ENCODE results near the gene SDR42E1.
"Not testable (repeated sequence)": the region's sequence is repeated elsewhere in the genome, so short reads cannot be mapped to it uniquely, and the experiment has no call there.

SDR42E1 gene

DNA sequence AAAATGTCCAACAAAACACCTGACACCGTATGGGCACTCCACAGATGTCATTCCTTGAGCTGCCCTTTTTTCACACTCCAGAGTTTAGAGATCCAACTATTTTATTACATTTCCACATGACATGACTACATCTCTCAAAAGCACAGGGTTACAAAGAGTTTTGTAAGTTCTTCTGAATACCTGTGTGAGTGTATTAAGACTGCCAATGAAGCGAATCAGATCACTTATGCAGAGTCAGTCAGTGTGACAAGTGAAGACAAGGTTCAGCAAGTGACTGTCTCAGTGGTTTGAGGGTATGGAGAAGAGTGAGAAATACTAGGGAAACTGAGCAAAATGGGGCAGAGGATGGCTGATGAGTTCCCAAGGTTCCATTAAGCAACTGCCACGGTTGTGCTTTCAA lies 8.4 kb downstream of the SDR42E1 start:
- peaks cover 27% of the 10 kb centered on the region for H3K36me3 Mint-ChIP-seq

DNA sequence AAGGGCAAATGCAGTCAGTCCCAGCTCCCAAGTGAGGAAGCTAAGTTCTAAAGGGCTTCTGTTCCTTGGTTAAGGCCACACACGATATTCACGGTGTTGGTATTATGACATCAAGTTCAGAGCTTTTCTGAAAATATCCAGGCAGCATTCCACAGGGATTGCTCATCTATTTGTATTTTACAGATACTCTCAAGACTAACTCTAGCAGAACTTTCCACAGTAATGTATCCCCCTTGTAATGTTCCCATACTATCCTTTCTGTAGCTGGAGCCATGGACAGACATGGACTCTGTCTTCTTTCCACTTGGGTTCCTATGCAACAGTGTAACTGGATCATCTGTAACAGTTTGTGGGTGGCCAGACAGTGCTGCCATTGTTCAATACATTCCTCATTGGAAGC lies 13.5 kb downstream of the SDR42E1 start:
- Mint-ChIP-seq H3K4me3 (no peak overlapping the region), H3K27ac (no peak overlapping the region), H3K36me3 (peaks cover 23% of the 10 kb centered on the region), H3K27me3 (no peaks in the 10 kb centered on the region), H3K4me1 (ENCODE audit: low read depth) (no peaks in the 10 kb centered on the region), H3K9me3 (ENCODE audit: low read depth) (no peaks in the 10 kb centered on the region)

More for the DNA sequence above, 8.4 kb downstream of the SDR42E1 start:
- no peaks in the 10 kb centered on the region for H3K27me3 Mint-ChIP-seq
- H3K4me1 Mint-ChIP-seq (ENCODE audit: low read depth): peaks cover 2% of the 10 kb centered on the region
- H3K27ac Mint-ChIP-seq: no peak overlapping the region
- no peak overlapping the region for H3K4me3 Mint-ChIP-seq
- no peaks in the 10 kb centered on the region for H3K9me3 Mint-ChIP-seq (ENCODE audit: low read depth)

DNA sequence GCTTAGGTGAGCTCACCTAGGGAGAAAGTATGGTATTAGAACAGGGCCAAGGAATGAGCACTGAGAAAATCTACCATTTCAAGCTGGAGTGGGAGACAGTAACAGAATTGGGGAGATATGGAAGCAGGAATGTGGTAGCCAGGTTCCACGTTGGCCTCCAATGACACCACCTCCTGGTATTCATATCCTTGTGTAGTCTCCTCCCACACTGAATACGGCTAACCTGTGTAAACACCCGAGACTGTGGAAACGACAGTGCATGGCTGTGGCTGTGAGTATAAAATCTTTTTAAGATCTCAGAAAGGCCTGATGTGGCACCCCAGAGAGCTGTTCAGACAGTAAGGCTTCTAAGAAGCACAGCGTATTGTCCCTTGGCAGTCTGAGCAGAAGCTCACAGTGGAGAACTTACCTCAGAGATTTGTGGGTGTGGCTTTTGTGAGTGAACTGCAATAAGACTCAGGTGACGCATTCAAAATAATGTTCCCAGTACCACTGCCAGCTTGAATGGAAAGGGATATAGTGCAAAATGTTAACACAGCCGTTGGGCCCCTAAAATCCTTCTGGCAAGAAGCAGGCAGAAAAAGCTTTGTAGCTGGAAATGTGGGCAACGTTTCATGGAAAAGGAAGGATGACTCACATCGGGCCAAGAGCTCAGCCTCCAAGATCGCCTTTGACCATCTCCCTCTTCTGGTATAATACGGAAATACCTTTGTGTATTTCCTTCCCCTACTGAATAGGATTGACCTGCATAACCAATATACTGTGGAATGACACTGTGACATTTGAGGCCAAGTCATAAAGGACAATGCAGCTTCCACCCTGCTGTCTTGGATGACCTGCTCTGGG lies 14.4 kb downstream of the SDR42E1 start:
- H3K4me3 Mint-ChIP-seq: no peak overlapping the region
- no peaks in the 10 kb centered on the region for H3K4me1 Mint-ChIP-seq (ENCODE audit: low read depth)
- H3K27me3 Mint-ChIP-seq: no peaks in the 10 kb centered on the region
- peaks cover 21% of the 10 kb centered on the region for H3K36me3 Mint-ChIP-seq
- H3K27ac Mint-ChIP-seq: no peak overlapping the region
- H3K9me3 Mint-ChIP-seq (ENCODE audit: low read depth): no peaks in the 10 kb centered on the region

DNA sequence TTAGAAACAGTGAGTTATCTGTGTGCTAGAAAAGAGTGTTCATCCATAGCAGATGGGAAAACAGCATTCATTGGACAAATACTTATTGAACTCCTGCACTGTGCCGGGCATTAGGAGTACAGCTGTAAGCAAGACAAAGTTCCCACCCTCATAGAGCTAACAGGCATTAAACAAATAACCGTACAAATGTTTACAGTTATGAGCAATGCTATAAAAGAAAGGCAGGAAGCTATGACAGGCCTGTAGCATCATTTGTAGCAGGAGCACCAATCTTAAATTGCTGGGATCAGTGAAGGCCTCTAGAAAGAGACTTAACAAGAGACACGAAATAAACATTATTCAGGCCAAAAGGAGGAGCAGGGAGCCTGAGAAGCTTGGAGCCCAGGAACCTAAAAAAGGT lies 15.6 kb downstream of the SDR42E1 start:
- Mint-ChIP-seq H3K36me3 (peaks cover 17% of the 10 kb centered on the region), H3K4me1 (ENCODE audit: low read depth) (no peaks in the 10 kb centered on the region), H3K9me3 (ENCODE audit: low read depth) (no peaks in the 10 kb centered on the region), H3K4me3 (no peak overlapping the region), H3K27ac (no peak overlapping the region), H3K27me3 (no peaks in the 10 kb centered on the region)

DNA sequence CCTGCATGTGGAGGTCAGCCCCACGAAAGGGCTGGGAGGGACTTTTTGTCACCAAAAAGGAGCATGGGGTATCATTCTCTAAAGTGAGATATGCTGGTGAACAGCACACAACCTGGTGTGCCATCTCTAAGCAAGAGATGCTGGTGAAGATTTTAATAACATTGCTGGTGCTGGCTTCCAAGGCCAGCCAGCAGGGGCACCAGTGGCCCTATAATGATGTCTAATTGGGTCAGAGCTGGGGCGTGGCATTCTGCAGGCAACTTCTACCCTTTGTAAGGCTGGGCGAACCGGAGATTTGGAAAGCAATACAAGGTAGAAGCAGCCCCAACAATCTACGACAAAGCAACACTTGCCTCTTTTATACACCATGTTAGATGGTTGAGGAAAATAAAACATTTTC lies 16.8 kb downstream of the SDR42E1 start:
- Mint-ChIP-seq H3K4me3 (no peak overlapping the region), H3K27me3 (no peaks in the 10 kb centered on the region), H3K9me3 (ENCODE audit: low read depth) (no peaks in the 10 kb centered on the region), H3K4me1 (ENCODE audit: low read depth) (no peaks in the 10 kb centered on the region), H3K36me3 (peaks cover 16% of the 10 kb centered on the region), H3K27ac (no peak overlapping the region)

DNA sequence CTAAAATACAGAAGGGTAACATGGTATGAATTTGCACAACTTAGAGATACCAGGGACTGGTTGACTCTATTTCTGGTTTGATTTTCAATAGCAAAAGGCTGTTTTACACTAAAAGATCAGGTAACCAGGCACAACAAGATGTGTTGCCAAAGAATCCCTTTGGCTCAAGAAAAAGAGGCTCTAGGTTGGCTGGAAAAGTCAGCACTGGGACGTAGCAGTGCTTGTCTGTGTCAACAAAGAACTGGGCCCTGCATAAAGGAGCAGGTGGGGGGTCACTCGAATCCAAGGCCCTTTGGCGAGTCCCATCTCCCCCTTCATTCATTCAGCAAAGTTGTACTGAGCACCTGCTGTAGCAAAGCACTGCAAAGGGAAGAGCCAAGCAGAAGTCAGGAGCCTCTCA lies 18.4 kb downstream of the SDR42E1 start:
- Mint-ChIP-seq H3K36me3 (peaks cover 8% of the 10 kb centered on the region), H3K9me3 (ENCODE audit: low read depth) (no peaks in the 10 kb centered on the region), H3K4me1 (ENCODE audit: low read depth) (no peaks in the 10 kb centered on the region), H3K27me3 (no peaks in the 10 kb centered on the region), H3K4me3 (no peak overlapping the region), H3K27ac (no peak overlapping the region)

DNA sequence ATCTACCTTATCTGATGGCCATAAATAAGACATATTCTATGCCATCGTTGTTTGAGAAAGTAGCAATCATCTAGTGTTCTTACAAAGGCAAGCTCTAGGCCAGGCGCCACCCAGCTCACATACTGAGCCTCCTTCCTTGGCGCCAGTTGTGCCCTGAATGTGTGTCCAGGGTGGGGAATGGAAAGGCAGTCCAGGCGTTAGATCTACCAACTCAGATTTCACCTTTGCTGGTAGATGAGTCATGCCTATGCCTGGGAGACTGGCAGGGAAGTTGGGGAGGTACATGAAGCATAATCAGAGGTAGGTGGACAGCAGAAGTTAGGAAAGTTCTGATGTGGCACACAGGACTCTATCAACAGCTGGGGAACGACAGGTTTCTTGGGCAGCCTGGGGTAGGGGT lies 23.6 kb downstream of the SDR42E1 start:
- Mint-ChIP-seq H3K4me3 (no peak overlapping the region), H3K9me3 (ENCODE audit: low read depth) (no peaks in the 10 kb centered on the region), H3K27ac (no peak overlapping the region), H3K27me3 (peaks cover 3% of the 10 kb centered on the region), H3K4me1 (ENCODE audit: low read depth) (no peaks in the 10 kb centered on the region), H3K36me3 (no peaks in the 10 kb centered on the region)

DNA sequence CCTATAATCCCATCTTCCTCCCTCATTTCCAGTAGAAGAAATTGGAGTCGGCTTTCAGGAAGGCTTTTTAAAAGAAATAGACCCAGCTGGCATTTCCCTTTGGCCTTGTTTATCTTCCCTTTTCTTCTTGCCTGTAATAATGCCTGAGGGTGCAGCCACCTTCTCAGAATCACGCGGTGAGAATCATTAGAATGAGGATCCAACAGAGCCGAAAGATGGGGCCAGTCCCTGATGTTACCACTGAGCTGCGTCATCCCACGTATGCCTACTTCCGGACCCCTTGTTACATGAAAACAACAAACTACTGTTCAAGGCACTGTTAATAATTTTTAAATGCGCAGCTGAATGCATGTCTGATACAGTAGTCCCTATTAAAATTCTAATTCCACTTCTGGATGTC lies 24.1 kb downstream of the SDR42E1 start:
- H3K4me1 Mint-ChIP-seq (ENCODE audit: low read depth): no peaks in the 10 kb centered on the region
- no peak overlapping the region for H3K27ac Mint-ChIP-seq
- peaks cover 3% of the 10 kb centered on the region for H3K27me3 Mint-ChIP-seq
- no peak overlapping the region for H3K4me3 Mint-ChIP-seq
- no peaks in the 10 kb centered on the region for H3K9me3 Mint-ChIP-seq (ENCODE audit: low read depth)
- no peaks in the 10 kb centered on the region for H3K36me3 Mint-ChIP-seq

DNA sequence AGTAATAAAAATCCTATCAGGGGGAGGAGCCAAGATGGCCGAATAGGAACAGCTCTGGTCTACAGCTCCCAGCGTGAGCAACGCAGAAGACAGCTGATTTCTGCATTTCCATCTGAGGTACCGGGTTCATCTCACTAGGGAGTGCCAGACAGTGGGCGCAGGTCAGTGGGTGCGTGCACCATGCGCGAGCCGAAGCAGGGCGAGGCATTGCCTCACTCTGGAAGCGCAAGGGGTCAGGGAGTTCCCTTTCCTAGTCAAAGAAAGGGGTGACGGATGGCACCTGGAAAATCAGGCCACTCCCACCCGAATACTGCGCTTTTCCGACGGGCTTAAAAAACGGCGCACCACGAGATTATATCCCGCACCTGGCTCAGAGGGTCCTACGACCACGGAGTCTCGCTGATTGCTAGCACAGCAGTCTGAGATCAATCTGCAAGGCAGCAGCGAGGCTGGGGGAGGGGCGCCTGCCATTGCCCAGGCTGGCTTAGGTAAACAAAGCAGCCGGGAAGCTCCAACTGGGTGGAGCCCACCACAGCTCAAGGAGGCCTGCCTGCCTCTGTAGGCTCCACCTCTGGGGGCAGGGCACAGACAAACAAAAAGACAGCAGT lies 33.8 kb downstream of the SDR42E1 start:
- H3K36me3 Mint-ChIP-seq; H3K27ac Mint-ChIP-seq; H3K4me3 Mint-ChIP-seq; H3K4me1 Mint-ChIP-seq (ENCODE audit: low read depth); H3K27me3 Mint-ChIP-seq; H3K9me3 Mint-ChIP-seq (ENCODE audit: low read depth): not testable (repeated sequence)

DNA sequence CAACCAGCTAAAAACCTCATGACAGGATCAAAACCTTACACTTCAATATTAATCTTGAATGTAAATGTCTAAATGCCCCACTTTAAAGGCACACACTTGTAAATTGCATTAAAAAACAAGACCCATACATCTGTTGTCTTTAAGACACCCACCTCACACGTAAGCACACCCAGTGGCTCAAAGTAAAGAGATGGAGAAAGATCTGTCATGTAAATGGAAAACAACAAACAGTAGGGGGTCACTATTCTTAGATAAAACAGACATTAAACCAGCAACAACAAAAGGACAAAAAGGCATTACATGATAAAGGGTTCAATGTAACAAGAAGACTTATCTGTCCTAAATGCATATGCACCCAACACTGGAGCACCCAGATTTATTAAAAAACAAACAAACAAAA lies 35.6 kb downstream of the SDR42E1 start:
- Mint-ChIP-seq H3K27me3 (peaks cover 2% of the 10 kb centered on the region), H3K4me1 (ENCODE audit: low read depth) (no peaks in the 10 kb centered on the region), H3K9me3 (ENCODE audit: low read depth) (peaks cover 13% of the 10 kb centered on the region), H3K27ac (no peak overlapping the region), H3K4me3 (no peak overlapping the region), H3K36me3 (peaks cover 12% of the 10 kb centered on the region)

DNA sequence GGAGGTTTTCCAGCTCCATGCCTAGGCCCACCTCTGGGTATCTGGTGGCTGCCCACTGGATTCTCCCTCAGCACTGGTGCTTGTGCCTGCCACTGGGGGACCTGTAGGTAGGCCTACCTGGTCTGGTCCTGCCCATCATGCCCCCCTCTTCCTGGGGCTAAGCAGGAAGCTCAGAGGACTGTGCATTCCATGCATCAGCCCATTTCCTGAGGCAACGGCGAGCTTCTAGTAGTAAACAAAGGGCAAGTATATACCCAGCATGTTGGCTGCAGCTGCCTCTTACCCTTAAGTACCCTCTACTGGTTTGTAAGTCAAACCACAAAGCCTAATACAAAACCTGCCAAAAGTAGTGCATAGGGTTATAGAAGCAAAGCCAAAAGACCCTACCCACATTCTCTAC lies 37.5 kb downstream of the SDR42E1 start:
- Mint-ChIP-seq H3K9me3 (ENCODE audit: low read depth) (peaks cover 13% of the 10 kb centered on the region), H3K36me3 (peaks cover 12% of the 10 kb centered on the region)

DNA sequence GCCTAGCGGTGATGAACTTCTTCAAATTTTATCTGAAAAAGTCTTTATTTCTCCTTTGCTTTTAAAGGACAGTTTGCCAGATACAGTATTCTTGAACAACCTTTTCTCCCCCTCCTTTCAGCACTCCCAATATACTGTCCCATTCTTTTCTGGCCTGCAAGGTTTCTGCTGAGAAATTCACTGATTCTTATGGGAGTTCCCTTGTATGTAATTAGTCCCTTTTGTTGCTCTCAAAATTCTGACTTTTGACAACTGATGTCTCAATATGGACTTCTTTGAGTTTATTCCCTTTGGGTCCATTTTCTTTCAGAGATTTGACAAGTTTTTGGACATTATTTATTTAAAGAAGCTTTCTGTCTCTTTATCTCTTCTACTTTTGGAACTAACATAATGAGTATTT lies 39.4 kb downstream of the SDR42E1 start:
- Mint-ChIP-seq H3K36me3 (peaks cover 9% of the 10 kb centered on the region), H3K9me3 (ENCODE audit: low read depth) (peaks cover 13% of the 10 kb centered on the region), H3K4me3 (no peak overlapping the region), H3K27ac (no peak overlapping the region), H3K4me1 (ENCODE audit: low read depth) (no peaks in the 10 kb centered on the region), H3K27me3 (peaks cover 2% of the 10 kb centered on the region)

More for the DNA sequence above, 37.5 kb downstream of the SDR42E1 start:
- no peak overlapping the region for H3K4me3 Mint-ChIP-seq
- no peak overlapping the region for H3K27ac Mint-ChIP-seq
- H3K27me3 Mint-ChIP-seq: peaks cover 2% of the 10 kb centered on the region
- H3K4me1 Mint-ChIP-seq (ENCODE audit: low read depth): no peaks in the 10 kb centered on the region

DNA sequence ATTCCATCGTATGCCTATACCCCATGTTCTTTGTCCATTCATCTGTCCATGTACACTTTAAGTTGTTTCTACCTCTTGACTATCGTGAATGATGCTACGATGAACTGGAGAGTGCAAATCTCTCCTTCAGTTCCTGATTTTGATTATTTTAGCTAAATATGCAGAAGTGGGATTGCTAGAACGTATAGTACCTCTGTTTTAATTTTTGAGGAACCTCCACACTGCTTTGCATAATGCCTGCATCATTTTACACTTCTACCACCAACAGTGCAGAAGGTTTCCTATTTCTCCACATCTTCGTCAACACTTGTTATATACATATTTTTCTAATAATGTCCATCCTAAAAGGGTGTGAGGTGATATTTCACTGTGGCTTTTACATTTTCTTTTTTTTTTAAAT lies 43.9 kb downstream of the SDR42E1 start:
- Mint-ChIP-seq H3K36me3 (peaks cover 7% of the 10 kb centered on the region), H3K4me3 (no peak overlapping the region), H3K9me3 (ENCODE audit: low read depth) (peaks cover 9% of the 10 kb centered on the region), H3K27me3 (peaks cover 5% of the 10 kb centered on the region), H3K4me1 (ENCODE audit: low read depth) (no peaks in the 10 kb centered on the region), H3K27ac (no peak overlapping the region)

DNA sequence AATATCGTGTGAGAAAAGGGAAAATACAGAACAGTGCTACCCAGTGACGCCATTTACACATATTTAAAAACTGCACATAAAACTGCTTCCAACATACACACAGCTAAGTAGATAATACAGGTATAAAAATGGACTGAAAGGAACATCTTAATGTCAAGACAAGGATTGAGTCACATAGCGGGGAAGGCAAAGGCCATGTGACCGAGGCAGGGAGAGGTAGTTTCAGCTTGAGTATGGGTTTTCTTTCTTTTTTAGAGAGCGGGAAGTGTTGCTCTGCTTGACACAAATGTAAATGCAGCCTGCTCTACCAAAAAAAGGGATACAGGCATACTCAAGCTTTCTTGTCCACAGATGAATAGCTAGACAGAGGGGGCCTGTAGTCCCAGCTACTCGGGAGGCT lies 46.5 kb downstream of the SDR42E1 start:
- Mint-ChIP-seq H3K4me1 (ENCODE audit: low read depth) (no peaks in the 10 kb centered on the region), H3K27ac (no peak overlapping the region), H3K4me3 (no peak overlapping the region), H3K9me3 (ENCODE audit: low read depth) (no peaks in the 10 kb centered on the region), H3K36me3 (no peaks in the 10 kb centered on the region), H3K27me3 (peaks cover 5% of the 10 kb centered on the region)

DNA sequence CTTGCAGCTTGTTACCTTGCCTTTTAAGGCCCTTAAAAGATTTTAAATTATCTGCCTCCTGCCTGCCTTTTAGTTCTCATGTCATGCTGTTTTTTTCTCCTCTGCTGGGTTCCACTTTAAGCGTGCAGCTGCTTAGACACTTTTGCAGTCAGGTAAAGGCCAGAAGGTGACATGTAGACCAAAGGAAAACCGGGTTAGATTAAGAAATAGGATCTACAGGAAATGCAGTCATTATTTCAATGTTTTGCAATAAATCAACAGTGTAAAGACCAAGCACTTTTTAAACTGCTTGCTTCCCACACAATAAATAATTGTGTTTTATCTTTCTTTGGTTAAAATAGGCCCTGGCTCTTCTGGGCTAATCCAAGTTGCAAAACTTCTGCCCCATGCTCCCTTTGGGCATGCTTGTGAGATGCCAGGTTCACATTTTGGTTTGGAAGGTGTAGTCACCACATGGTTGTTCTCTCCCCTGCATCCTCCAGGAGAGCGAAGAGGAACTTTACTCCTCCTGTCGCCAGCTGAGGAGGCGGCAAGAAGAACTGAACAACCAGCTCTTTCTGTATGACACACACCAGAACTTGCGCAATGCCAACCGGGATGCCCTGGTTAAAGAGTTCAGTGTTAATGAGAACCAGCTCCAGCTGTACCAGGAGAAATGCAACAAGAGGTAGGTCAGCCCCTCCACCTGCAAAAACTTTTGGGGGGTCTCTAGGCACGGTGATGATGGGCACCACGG lies 54.9 kb downstream of the SDR42E1 start:
- Mint-ChIP-seq H3K27ac (no peak overlapping the region), H3K27me3 (peaks cover 6% of the 10 kb centered on the region), H3K4me1 (ENCODE audit: low read depth) (no peaks in the 10 kb centered on the region), H3K36me3 (no peaks in the 10 kb centered on the region), H3K9me3 (ENCODE audit: low read depth) (peaks cover 11% of the 10 kb centered on the region), H3K4me3 (no peak overlapping the region)
